GM21529 (cell line): ENCODE data around the gene HOTAIR.

Experiments used
- ATAC-seq: cut with Tn5 transposase; IDR thresholded peaks from one replicate; pipeline ENCODE4 v1.9.1; 2021; ENCODE audit not compliant: unreplicated experiment

The HOTAIR gene

DNA sequence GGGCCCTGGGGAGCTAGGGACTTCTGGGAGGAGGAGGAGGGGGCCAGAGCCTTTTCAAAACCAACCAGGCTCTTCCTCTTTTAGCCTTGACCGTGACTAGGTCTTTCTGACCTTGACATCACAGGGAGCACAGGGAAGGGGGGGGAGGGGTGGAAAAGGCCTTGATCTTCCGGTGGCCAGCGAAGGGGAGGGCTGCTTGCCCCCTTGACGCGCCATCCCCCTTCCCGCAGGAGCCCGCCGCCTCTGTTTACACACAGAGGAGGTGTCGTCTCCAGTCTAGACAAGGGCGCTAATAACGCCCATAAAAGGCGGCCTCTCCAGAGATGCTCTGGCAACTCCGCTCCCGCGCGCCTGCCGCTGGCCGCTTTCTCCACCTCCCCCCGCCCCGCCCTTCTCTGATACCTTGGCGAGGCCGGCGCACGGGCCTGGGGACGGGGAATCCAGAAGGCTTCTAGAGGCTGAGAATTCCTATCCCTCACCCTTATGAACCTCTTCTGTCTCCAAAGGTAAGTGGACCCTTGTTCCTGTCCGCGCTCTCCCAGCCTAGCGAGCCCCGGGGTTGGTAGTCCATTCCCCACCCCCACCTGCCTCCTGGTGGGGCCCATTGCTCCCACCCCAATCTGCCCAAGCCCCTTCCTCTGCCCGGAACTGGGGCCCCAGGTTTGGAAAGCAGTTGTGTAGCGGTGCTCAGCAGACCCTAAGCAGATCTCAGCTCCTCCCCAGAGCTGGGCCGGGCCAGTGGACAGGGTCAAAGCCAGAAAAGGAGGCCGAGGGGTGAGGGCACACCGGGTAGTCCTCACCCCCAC is 24.9 kb downstream of the HOTAIR start:
- no peak for ATAC-seq

DNA sequence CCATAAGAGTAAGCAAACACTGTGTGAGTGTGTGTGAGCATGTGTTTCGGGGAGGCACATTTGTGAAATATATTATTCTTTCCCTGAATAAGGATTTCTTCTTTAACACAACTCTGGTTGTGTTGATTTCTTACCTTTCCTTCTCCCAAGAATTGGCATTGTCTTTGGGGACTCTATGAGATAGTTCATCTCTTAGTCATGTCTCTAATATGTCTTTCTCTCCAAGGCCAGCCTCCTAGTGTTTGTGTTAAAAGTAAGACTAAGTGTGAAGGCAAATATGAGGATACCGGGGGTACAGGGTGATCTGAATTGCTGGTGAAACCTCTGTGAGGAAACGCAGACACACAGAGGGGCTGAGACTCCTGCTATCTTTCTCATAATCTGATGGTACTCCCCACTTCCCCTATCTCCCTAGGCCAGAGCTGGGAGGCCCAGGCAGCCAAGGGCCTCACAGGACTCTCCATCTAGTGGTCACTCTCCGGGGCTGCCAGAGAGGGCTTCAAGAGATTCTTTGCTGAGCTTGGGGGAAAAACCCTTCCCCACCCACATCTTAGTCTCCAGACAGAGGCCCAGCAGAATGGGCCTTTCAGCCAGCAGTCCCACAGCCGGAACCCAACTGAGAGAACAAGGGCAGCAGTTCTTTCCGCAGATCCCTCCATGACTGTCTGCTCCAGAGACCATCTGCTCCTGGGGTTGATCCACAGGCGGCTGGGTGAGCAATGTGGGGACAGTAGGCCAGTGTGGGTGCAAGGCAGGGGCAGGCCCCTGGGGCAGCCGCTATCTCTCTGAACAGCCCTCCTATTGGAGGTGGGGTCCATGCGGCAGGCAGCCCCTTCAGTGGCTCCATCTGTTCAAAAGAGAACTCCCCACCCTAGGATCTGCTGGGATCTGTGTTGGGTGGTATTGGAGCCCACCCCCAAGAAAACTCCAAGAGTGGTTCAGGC is 25.8 kb downstream of the HOTAIR start:
- ATAC-seq = no peak

DNA sequence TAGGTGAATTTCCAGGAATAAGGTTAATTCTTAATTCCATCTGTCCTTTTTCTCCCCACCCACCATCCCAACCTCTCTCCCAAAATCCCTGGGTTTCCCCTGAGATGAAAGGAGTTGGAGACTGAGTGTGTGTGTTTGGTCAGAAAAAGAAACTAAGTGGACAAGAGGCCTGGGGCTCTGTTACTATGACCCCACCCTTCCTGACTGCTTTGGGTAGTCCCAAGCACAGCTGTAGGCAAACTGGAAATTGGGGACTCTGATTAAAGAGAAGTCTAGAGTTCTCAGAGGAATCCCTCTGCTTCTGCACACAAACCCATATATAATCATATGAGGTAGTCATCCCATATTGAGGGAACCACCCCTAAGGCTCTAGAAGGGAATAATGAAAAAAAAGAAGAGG is 27.0 kb downstream of the HOTAIR start:
- ATAC-seq = no peak

DNA sequence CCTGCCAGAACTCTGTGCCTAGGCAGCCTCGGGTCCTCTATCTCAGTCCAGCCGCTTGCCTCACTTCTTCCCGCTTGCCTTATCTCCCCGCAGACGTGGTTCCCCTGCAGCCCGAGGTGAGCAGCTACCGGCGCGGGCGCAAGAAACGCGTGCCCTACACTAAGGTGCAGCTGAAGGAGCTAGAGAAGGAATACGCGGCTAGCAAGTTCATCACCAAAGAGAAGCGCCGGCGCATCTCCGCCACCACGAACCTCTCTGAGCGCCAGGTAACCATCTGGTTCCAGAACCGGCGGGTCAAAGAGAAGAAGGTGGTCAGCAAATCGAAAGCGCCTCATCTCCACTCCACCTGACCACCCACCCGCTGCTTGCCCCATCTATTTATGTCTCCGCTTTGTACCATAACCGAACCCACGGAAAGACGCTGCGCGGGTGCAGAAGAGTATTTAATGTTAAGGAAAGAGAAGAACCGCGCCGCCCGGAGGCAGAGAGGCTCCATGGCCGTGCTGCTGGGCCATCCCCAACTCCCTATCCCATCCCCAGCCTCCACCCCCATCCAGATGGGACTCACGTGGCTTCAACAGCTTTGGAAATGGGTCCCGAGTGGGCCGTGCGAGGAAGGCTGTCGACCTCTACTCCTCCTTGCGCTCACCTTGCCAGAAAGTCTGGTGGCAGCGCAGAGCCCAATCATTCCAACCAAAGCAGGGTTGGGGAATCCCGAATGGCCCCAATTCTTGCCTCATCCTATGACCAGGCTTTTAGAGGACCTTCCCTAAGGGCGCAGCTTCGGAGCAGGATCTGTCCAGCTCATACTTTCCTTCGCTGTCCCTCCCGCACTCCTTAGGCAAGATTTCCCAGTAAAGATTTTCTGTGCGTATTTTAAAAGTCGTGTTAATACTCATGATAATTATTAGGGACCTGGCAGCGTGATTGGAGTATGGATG is 29.6 kb downstream of the HOTAIR start:
- no peak for ATAC-seq

DNA sequence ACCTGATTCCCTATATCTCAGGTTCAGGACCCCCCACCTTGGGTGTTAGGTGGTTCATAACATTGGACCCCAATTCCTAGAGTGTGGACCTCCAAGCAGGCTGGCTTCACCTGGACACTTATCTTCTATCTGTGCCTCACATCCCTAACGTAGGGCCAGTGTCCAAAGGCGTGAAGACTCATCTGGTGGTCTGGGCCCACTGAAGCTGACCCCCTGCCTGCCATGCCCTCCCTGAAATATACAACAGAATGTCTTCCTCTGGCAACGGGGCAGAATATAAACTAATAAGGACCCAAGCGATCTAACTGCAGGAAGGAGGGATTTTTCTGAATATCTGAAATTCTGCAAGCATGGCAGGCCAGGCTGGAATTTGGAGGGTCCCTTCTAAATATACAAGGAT is 30.5 kb downstream of the HOTAIR start:
- ATAC-seq = no peak

DNA sequence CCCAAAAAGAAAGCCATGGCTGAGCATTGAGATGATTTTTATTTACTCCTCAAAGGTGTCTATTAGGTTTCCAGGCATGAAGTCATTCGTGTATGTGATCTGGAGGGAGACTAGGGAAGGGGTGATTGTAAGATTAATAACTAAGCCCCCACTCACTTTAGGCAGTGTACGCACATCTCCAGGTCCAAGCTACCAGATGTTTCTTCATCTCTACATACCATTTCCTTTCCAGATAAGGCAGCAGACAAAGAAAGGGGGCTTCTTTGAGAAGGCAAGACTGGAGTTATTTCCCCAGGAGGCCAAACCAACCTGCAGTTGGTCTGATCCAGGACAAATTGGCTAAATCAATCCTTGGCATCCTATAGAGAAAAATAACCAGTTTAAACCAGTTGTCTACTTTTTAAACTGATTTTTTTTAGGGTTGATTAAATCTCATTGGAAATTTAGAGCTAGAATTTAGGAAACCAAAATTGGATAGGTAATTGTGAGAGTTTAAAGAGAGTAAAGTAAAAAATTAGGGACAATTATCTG is 32.2 kb downstream of the HOTAIR start:
- ATAC-seq = no peak

DNA sequence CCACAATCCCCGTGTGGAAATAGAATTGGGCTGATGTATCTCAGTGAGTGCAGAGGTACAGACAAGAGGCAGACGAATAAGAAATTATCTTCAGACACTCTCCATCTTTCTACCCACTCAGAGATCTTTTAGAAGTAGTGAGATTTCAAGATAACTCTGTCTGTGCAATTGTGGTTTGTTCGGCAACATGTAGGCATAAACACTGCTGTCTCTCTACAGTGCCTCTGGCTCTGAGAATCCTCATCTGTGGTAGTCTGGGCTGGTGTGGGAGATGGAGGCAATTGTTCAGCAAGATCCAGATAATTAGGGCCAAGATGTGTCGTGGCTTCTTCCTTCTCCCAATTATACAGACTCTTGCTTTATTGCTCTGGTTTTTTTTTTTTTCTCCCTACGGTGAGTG is 33.0 kb downstream of the HOTAIR start:
- ATAC-seq = no peak

DNA sequence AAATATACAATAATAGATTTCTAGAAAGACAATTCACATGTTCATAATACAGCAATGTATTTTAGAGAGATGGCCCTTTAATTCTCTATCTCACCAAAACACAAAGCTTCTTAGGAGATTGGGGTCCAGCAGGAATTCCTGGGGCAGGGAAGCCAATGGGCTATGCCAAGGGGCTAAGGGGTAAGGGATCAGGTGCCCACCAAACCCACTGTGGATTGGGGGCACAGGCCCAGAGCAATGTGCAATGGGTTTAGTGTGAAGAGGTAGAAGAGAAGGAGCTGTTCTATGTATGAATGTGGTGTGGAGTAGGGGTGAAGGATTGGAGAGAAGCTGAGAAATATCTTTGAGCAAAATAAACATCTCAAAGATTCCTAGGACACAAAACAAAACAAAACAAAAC is 33.6 kb downstream of the HOTAIR start:
- ATAC-seq = no peak

DNA sequence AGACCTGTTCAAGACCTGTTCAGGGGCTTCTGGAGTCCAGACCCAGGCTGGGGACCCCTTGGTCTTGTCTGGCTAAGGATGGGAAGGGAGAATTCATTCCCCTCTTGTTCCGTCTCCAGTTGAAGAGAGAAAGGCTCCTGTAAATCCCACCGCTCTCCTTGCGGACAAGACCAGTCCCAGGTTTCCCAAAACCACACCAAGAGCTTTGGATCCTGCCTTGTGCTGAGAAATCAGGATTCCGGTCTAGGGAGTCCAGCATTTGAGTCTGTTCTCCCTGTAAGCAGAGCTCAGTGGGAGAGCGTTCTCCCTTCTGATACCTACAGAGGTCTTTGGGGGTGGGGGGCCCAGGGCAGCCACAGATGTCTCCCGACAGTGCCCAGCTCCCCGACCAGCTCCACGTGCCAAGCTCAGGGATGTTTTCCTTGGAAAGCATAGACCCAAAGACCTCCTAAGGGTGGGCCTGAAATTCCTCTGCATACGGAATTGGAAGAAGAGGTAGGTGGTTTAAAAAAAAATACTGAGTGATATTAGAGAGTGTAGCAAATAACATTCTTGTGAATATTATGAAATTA is 34.2 kb downstream of the HOTAIR start:
- ATAC-seq = no peak

DNA sequence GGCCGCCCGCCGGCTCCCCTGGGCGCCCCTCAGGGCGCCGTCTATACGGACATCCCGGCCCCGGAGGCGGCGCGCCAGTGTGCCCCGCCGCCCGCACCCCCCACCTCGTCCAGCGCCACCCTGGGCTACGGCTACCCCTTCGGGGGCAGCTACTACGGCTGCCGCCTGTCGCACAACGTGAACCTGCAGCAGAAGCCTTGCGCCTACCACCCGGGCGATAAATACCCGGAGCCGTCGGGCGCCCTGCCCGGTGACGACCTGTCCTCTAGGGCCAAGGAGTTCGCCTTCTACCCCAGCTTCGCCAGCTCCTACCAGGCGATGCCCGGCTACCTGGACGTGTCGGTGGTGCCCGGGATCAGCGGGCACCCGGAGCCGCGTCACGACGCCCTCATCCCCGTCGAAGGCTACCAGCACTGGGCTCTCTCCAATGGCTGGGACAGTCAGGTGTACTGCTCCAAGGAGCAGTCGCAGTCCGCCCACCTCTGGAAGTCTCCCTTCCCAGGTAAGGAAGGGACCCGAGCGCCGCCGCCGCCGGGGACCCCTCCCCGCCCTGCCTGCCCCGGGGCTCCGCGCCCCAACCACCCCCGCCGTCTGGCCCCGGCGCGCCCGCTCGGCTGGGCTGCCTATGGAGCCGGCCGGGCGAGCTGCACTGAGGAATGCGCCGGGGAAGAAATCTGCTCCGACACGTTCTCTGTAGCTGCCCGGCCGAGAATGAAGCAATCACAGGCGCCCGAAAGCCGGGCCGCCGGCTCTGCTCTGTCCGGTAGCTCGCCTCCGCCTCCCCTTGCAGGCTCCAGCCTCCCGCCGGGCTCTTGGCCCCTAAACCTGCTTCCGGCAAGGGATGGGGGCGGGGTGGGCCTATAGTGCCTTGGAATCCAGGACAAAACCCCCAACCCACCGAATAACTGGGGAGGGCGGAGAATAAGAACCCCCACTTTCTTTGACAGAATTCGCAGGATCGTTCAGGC is 35.3 kb downstream of the HOTAIR start:
- no peak for ATAC-seq

DNA sequence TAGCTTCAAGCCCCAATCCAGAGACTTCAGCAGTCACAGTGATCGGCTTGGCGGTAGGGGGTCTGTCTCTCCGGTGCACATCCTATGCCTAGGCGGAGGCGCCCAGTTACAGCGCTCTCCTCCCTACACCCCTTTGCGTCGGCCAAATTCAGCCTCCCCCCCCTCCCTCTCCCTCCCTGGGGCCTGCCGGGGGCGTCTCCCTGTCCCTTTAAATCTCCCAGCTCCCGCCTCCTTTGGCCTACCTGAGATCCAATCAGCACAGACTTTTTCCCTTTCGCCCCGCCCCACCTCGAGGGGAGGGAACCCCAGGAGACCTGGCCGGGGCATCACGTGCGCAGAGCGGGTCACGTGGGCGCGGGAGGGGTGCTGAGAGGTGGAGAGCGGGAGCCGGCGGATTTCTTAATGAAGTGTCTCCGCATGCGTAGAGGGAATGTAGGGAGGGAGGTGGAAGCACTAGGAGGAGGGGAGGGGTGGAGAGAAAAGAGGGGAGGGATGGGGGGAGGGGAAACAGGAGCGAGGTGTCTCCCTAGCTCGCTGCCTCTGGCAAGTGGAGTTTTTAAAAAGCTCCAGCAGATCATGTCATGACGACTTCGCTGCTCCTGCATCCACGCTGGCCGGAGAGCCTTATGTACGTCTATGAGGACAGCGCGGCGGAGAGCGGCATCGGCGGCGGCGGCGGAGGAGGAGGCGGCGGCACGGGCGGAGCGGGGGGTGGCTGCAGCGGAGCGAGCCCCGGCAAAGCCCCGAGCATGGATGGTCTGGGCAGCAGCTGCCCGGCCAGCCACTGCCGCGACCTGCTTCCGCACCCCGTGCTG is 36.2 kb downstream of the HOTAIR start, which contains the start of gene HOXC13:
TSS of gene HOXC13 (plus strand) at position 506 of the 815 bp plus-strand sequence. CDS start at position 582, 76 bp downstream.
- ATAC-seq = no peak

DNA sequence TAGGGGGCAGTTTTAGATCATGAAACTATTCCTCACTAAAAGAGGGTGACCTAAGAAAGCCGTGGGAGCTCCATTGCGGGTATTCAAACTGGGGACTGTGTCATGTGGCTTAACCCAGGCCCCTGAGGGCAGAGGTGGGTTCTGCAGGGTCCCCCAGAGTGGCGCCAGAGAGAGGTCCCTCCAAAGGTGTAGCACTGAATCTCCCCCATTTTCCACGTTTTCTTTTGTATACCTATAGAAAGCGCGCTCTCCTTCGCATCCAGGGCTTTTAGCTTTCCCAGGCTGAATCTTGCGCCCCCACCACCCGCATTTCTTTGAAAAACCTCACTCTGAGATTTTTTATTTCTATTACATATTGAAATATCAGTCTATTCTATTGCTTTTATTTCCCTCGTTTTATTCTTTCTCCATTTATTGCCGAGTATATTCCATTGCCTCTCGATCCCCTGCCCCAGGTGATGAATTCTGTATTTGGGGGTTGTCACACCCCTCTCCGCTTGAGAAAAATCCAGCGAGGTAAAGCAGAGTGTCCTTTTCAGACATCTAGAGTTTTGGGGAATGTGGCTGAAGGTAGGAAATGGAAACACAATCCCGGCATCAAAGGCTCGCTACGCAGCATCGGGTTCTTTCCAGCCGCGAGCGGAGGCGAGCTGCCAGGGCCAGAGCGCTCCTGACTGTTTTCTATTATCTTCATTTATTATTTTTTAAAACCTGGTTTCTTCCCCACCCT is 37.0 kb downstream of the HOTAIR start:
- no peak for ATAC-seq

DNA sequence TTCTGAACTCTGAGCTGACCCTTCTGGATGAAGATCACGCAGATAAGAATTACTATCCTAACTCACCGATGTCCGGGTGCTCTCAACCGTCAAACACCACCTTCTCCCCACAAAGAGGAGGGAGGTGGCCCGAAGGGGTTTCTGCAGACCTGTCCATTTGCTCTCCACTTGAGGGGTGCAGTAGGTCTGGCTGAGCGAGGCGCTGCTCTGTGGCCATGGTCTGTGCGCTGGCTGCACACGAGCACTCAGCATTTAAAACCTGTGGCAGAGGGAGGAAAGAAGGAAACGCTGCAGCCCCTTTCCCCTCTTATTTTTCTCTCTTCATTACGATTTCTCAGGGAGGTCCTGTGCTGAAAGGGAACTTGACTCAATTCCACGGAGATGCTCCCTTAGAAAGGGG is 37.7 kb downstream of the HOTAIR start:
- ATAC-seq = no peak

DNA sequence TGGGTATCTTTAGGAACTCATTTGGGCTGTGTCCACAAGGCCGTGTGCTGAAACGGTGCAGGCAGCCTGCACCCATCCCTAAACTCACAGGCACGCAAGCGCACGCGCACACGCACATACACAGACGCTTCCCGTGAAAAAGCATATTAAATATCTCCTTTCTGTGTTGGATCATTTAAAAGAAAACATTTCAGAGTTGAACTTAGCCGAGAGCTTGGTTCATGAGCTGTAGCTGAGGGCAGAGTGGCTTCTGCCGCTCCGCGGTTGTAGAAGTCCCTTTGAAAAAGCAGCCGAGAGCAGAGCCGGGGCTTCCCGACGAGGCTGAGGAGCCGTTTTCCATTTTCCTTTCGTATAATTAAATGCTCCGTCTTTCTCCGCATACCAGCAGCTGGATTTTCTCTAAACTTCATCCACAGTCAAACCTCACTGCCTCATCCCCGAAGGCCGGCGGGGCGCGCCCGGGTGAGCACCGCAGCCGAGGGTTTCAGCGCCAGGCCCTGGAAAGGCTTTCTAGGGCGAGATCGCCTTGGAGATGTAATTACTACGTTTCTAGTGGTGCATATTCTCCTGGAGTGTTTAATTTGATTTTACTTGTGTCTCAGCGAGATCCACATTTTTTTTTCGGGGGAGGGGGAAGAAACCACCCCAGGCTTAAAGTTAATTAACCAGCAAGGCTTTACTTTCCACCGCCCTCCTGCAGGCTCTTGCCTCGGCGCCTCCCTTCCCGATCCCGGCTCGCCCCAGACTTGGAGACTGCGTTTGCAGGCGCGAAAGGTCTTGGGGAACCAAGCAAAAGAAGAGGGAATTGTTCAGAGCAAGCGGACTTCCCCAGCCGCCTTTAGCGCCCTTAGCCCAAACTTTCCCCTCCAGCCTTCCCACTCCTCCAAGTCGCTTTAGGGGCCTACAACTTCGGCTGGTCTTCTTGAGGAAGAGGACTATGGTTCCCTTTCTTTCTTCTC is 39.1 kb downstream of the HOTAIR start:
- ATAC-seq = no peak

DNA sequence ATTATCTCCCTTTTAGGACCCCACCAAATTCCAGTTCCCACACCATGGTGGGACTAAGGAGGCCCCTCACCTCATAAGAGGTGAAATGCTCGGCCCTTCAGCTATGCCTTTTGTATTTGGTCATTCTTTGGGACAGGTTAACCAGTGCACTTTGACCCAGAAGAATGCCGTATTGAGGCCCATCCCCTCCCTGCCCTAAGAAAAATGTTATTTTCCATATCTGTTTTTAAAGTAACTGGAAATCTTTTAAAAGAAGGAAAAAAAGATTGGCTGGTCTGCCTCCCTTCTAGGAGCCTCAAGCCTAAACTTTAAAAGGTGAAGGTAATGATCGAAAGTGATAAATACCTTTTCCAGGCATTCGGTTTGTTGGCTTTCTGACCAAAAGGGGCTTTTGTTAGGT is 41.8 kb downstream of the HOTAIR start:
- no peak for ATAC-seq

DNA sequence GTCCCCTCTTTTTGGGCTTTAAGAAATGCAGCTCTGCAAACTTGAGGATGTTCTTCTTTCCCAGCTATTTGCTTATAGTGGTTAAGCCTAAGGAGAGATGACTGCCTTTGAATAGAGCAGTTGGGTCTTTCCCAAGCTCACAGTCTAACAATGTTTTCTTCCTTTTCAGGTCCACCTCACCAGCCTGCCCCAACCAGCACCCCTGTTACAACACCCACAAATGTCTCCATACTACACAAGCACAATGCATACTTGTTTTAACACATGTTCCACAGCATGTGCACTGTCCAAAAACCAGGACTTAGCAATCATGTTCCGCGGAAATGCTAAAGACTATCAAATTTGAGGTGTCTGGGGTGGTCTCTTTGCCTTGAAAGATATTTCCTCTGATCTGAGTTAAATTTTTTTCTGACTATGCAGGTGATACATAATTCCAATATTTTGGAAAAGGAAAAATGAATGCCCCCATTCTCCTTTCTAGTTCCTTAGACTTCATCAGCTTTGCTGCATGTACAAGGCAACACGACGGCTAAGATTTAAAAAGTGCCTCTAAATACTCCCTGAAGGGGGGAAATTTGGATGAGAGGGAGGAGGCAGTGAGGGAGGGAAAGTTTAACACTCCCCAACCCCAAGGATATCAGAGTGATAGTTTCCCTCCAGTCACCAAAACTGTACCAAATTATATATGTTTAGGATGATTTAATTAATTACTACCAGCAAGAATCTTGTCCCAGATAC is 42.7 kb downstream of the HOTAIR start:
- ATAC-seq = no peak
